Activated naive CD8-positive, alpha-beta T cell treated with anti-CD3 and anti-CD28 coated beads, Interleukin-2, amount 50 U/mL, for 24 hours (primary cell): ENCODE results near the gene RAB11FIP4.
A peak's percentile ranks its signal among the peaks of the same experiment; 100 is the strongest.

Experiments
- ATAC-seq: fragments of 150-1000 bp; cut with Tn5 transposase; one replicate; pipeline ENCODE4 v1.10.0; 2021
- DNase-seq: peaks from one replicate; pipeline ENCODE4 v3.0.0; 2021
- H3K27ac Mint-ChIP-seq: one replicate; pipeline ENCODE4 v1.8.0; 2021; ENCODE audit warnings: mild to moderate bottlenecking, mixed read lengths
- H3K27me3 Mint-ChIP-seq: one replicate; pipeline ENCODE4 v1.8.0; 2021; ENCODE audit warnings: mixed read lengths
- H3K36me3 Mint-ChIP-seq: one replicate; pipeline ENCODE4 v1.8.0; 2021; ENCODE audit warnings: low read depth, mixed read lengths
- H3K4me1 Mint-ChIP-seq: one replicate; pipeline ENCODE4 v1.8.0; 2021; ENCODE audit warnings: mixed read lengths
- H3K4me3 Mint-ChIP-seq: one replicate; pipeline ENCODE4 v1.8.0; 2021; ENCODE audit warnings: mild to moderate bottlenecking, moderate library complexity, mixed read lengths
- H3K9me3 Mint-ChIP-seq: one replicate; pipeline ENCODE4 v1.8.0; 2021; ENCODE audit warnings: mixed read lengths

Gene RAB11FIP4

GRCh38 chr17:31493656-31494155 is 102.2 kb downstream of the RAB11FIP4 start:
- H3K36me3 Mint-ChIP-seq, result no peaks in the 10 kb centered on the region
- H3K4me1 Mint-ChIP-seq, result peaks cover 96% of the 10 kb centered on the region
- ATAC-seq, result no peak

DNA sequence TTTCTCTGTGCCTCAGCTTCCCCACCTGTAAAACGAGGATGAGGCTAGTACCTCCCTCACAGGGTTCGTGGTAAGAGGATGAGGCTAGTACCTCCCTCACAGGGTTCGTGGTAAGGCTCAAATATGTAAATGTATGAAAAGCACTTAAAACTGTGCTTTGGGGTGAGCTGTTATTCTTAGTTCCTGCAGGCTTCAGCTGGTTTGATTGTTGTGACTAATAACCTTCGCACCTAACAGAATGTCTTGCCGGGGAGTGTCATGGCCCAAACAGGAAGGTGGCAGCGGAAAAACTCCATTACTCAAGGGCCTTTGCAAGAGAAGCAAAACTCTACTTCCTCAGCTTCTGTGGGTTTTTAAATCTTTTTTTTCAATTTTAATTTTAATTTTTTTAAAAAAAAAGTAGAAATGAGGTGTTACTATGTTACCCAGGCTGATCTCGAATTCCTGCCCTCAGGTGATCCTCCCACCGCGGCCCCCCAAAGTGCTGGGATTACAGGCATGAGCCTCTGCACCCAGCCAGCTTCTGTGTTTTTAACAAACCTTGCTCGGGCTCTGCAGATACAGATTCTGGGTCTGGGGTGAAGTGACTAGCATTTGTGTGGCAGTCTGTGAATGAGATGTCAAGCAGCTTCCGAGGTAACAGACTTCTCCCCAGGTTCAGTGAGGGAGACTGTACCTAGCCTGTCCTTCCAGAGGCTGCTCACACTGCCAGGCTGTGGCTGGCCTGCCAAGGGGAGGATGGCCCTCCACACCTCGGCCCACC is 103.0 kb downstream of the RAB11FIP4 start:
- DNase-seq (peak; percentile 59), ATAC-seq (peak; percentile 82)
- Mint-ChIP-seq H3K9me3 (no peaks in the 10 kb centered on the region), H3K36me3 (no peaks in the 10 kb centered on the region), H3K4me1 (peaks cover 96% of the 10 kb centered on the region), H3K4me3 (peak overlapping the region; percentile 64), H3K27me3 (no peaks in the 10 kb centered on the region), H3K27ac (peak overlapping the region; percentile 93)

More at GRCh38 chr17:31493656-31494155, 102.2 kb downstream of the RAB11FIP4 start:
- Mint-ChIP-seq H3K9me3 (no peaks in the 10 kb centered on the region), H3K27me3 (no peaks in the 10 kb centered on the region), H3K27ac (peak overlapping the region; percentile 93), H3K4me3 (peak overlapping the region; percentile 64)
- no peak for DNase-seq

DNA sequence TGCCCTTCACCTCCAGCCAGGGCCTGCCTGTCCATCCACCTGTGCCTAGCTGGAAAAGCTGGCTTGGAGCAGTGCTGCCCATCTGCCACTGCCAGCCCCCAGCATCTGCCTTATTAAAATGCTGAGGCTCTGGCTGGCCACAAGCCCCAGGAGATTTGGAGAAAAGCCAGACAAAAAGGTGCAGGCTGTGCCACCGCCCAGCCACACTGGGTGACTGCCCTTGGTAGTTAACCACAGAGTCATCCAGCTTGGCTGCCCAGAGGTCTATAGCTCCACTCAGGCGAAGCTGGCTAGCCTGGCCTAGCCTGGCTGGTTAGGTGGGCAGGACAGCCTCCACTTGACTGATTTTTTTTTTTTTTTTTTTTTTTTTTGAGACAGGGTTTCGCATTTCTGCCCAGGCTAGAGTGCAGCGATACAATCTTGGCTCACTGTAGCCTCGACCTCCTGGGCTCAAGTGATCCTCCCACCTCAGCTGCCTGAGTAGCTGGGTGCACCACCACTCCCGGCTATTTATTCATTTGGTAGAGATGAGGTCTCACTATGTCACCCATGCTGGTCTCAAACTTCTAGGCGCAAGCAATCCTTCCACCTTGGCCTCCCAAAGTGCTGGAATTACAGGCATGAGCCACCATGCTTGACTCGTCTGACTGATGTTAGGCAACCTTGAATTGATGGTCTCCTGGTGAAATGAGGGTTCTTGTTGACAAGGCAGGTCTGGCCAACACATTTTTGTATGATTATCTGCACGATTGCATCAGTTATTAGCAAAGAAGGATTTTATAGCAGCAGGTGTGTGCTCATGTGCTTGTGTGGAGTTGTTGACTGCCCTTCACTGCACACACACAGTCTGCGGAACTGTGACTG is 103.8 kb downstream of the RAB11FIP4 start:
- Mint-ChIP-seq H3K4me1 (peaks cover 97% of the 10 kb centered on the region), H3K9me3 (no peaks in the 10 kb centered on the region), H3K27me3 (no peaks in the 10 kb centered on the region), H3K27ac (peak overlapping the region; percentile 93), H3K4me3 (no peak overlapping the region), H3K36me3 (no peaks in the 10 kb centered on the region)
- ATAC-seq, result no peak
- DNase-seq, result no peak

DNA sequence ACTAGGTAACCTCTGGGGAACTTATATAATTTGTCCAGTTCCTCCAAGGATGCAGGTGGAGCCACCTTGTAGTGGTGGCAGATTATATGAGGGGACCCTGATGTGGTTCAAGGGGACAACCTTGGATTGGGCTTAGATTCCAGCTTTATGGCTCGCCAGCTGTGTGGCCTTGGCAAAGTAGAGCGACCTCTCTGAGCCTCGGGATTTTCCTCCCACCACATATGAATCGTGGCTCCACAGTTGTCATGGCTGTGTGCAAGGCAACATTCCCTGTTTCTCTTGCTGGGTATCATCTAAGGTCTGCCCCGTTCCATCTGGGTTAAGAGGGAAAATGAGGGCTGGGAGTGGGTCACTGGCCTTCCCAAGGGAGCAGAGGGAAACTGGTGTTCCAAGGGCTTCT is 104.6 kb downstream of the RAB11FIP4 start:
- Mint-ChIP-seq H3K27ac (no peak overlapping the region), H3K36me3 (no peaks in the 10 kb centered on the region), H3K4me3 (no peak overlapping the region), H3K9me3 (no peaks in the 10 kb centered on the region), H3K27me3 (no peaks in the 10 kb centered on the region), H3K4me1 (peaks cover 97% of the 10 kb centered on the region)
- ATAC-seq (no peak), DNase-seq (no peak)

GRCh38 chr17:31496601-31497000 is 105.1 kb downstream of the RAB11FIP4 start:
- Mint-ChIP-seq H3K27me3 (no peaks in the 10 kb centered on the region), H3K27ac (no peak overlapping the region), H3K4me3 (no peak overlapping the region), H3K36me3 (no peaks in the 10 kb centered on the region), H3K4me1 (peaks cover 95% of the 10 kb centered on the region), H3K9me3 (no peaks in the 10 kb centered on the region)
- no peak for ATAC-seq
- no peak for DNase-seq

DNA sequence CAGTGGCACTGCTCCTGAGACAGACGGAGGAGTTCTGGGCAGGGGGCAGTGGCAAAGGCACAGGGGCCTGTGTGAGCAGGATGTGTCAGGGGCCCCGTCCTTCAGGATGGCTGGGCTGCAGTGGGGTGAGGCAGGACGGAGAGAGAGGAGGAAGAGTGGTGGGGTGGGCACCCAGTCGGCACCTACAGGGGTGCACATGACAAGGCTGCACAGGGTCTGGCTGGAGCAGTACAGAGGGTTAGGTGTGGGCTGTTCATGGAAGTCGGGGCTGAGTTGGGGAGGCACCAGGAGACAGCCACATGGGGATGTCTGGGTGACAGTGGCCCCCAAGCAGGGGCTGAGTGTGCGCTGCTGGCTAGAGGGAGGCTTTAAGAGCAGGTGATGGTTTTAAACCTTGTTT is 106.0 kb downstream of the RAB11FIP4 start:
- peaks cover 91% of the 10 kb centered on the region for H3K4me1 Mint-ChIP-seq
- H3K27me3 Mint-ChIP-seq, result no peaks in the 10 kb centered on the region
- DNase-seq (no peak), ATAC-seq (no peak)
- H3K9me3 Mint-ChIP-seq, result no peaks in the 10 kb centered on the region
- H3K36me3 Mint-ChIP-seq, result no peaks in the 10 kb centered on the region
- H3K27ac Mint-ChIP-seq, result no peak overlapping the region
- H3K4me3 Mint-ChIP-seq, result no peak overlapping the region

DNA sequence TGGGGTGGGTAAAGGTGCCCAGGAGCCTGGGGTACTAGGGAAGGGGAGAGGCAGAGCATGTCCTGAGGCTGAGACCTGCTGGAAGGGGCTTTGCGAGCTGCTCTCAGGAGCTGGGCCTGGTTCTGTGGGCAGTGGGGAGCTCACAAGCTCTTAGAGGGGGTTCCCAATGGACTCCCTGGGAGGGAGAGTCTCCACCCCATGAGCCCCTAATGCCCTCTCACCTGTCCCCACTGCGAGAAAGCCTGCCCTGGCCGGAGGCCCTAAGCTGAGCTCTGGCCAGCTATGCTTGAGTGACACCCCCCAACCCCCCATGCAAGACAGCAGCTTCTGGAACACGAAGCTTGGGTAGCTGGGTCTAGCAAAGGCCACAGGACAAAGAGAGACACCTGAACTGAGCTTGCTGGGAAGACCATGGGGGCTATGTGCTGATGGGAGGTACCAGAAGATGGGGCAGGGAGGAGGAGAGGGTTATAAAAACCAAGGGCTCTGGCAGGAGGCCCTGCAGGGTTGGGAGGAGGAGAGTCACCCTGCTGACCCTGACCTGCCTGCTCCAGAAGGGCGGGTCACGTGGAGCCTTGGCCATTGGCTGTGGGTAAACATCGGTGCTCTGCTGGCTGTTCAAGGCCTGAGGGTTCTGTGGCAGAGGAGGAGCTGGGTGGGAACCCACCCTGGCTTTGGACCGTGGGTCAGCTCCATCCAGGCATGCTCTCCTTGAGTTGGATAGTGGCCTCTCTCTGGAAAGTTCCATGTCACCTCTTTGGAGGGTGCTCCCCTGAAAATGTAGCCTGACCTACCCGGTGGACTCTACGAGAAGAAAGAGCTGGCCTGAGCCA is 106.7 kb downstream of the RAB11FIP4 start:
- peaks cover 86% of the 10 kb centered on the region for H3K4me1 Mint-ChIP-seq

DNA sequence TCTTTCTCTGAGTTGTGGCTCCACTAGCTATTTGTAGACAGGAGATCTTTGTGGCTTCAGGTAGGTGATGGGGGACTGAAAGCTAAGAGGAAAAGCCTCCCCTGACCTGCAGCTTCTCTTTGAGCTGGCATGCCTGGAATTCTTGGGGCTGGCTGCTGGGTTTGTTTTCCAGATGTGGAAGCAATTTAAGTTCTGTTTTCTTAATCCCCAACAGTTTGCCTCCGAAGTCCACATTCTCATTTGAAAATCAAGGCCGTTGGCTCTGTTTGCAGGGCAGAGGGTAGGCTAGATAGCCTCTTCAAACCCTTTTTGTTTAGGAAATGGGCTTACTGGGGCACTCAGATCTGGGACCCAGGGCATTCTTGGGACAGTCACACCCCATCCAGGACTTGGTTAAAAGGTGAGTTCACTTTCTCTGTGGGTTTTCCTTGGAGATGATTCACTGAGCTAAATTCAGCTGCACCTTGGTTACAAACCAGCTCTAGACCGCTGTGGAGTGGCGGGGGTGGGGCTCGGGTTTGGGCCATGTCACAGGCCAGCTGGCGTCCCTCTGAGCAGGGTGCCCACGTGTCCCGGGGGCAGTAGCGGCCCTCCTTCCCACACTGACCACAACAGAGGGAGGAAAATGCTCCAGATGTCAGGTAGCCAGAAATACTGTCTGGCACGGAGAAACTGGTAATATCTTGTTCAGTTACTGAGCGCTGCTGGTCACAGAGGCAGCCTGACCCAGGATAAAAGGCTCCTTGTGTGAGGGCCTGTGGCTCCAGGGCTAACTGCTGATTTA is 108.5 kb downstream of the RAB11FIP4 start:
- H3K27ac Mint-ChIP-seq, result peak overlapping the region; percentile 26
- no peaks in the 10 kb centered on the region for H3K9me3 Mint-ChIP-seq
- peak; percentile 70 for DNase-seq
- no peaks in the 10 kb centered on the region for H3K36me3 Mint-ChIP-seq
- no peaks in the 10 kb centered on the region for H3K27me3 Mint-ChIP-seq
- peak overlapping the region; percentile 14 for H3K4me3 Mint-ChIP-seq
- H3K4me1 Mint-ChIP-seq, result peaks cover 71% of the 10 kb centered on the region
- ATAC-seq, result peak; percentile 92

More for the DNA sequence above, 106.7 kb downstream of the RAB11FIP4 start:
- Mint-ChIP-seq H3K9me3 (no peaks in the 10 kb centered on the region), H3K27ac (no peak overlapping the region), H3K36me3 (no peaks in the 10 kb centered on the region), H3K27me3 (no peaks in the 10 kb centered on the region), H3K4me3 (no peak overlapping the region)
- DNase-seq (no peak), ATAC-seq (no peak)

DNA sequence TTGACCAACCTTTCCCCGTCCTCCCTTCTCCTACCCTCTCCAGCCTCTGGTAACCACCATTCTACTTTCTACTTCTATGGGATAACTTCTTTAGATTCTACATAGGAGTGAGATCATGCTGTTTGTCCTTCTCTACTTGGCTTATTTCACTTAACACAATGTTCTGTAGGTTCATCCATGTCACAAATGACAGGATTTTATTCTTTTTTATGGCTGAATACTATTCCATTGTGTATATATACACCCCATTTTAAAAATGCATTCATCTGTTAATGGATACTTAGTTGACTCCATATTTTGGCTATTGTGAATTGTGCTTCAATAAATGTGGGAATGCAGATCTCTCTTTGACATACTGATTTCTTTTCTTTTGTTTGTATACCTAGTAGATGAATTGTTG is 115.0 kb downstream of the RAB11FIP4 start:
- no peak overlapping the region for H3K27ac Mint-ChIP-seq
- ATAC-seq (no peak), DNase-seq (no peak)
- H3K9me3 Mint-ChIP-seq, result no peaks in the 10 kb centered on the region
- H3K27me3 Mint-ChIP-seq, result no peaks in the 10 kb centered on the region
- peaks cover 62% of the 10 kb centered on the region for H3K4me1 Mint-ChIP-seq
- no peak overlapping the region for H3K4me3 Mint-ChIP-seq
- peaks cover 2% of the 10 kb centered on the region for H3K36me3 Mint-ChIP-seq

DNA sequence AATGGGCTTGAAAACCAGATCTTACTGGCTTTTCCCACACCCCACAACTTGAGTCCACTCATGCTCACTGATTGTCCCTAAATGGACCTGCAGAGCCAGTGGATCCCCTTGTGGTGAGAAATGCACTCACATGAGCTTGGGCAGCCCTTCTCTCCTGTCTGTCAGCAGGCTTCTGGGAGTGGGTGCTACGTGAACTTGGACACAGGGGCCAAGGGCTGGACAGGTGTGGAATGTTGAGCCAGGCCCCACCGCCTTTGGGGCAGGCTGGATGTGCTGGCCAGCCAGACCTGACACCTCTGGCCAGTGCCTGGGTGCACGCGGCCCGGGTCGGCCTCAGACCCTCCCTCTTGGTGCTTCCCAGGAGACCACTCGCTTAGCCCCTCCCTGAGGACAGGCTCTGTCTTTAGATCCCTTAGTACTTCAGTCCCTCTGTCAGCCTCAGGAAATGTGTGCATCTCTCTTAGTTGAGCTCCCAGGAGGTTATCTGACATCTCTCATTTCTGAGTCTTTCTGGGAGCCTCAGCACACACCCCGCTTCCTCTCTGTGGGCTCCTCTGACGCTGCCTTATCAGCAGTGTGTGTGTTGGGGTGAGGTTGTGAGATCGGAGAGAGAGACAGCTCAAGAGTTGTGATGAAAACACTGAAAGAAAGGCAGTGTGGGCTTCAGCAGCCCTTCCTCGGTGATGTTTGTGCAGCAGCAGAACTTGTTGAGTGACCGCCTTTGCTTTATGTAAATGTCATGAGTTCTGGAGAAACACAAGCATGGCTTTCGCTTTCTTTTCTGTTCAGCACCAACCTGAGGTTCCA is 117.0 kb downstream of the RAB11FIP4 start:
- DNase-seq (peak; percentile 53), ATAC-seq (peak; percentile 77)
- Mint-ChIP-seq H3K27me3 (no peaks in the 10 kb centered on the region), H3K36me3 (peaks cover 2% of the 10 kb centered on the region), H3K9me3 (no peaks in the 10 kb centered on the region), H3K4me3 (peak overlapping the region; percentile 82), H3K4me1 (peaks cover 57% of the 10 kb centered on the region), H3K27ac (peak overlapping the region; percentile 99)

GRCh38 chr17:31509095-31509804 is 117.8 kb downstream of the RAB11FIP4 start:
- ATAC-seq (peak; percentile 10), DNase-seq (peak; percentile 38)
- Mint-ChIP-seq H3K27me3 (no peaks in the 10 kb centered on the region), H3K36me3 (peaks cover 2% of the 10 kb centered on the region), H3K9me3 (no peaks in the 10 kb centered on the region), H3K27ac (peak overlapping the region; percentile 99), H3K4me3 (peak overlapping the region; percentile 82), H3K4me1 (peaks cover 57% of the 10 kb centered on the region)

- Mint-ChIP-seq H3K27ac (peak overlapping the region; percentile 99), H3K9me3 (no peaks in the 10 kb centered on the region), H3K4me3 (peak overlapping the region; percentile 82), H3K4me1 (peaks cover 59% of the 10 kb centered on the region), H3K27me3 (no peaks in the 10 kb centered on the region), H3K36me3 (peaks cover 2% of the 10 kb centered on the region)
- DNase-seq, result no peak
- ATAC-seq, result no peak
Observed at GRCh38 chr17:31509805-31510177, 118.3 kb downstream of the RAB11FIP4 start.
